GM23338 (cell line): ENCODE measurements around the gene CLOCK.

ENCODE experiments used
- EZH2phosphoT487 ChIP-seq: fragments of 200-600 bp; sonication (generic); IDR thresholded peaks from one replicate; pipeline ENCODE4 v1.8.1; 2018; ENCODE audit warnings: antibody characterized with exemption; ENCODE audit not compliant: unreplicated experiment
- NANOG ChIP-seq: IDR thresholded peaks from 2 replicates; pipeline ENCODE4 v1.6.1; 2016; ENCODE audit warnings: antibody characterized with exemption, borderline replicate concordance
- ZNF114 ChIP-seq: fragments of 250-450 bp; sonication (Bioruptor Pico); IDR thresholded peaks from 2 replicates; pipeline ENCODE4 v1.5.0; 2020; ENCODE audit warnings: mild to moderate bottlenecking, moderate library complexity
- TF ChIP-seq, protein P1 (sequence below), 2 experiments: fragments of 200-600 bp in 1 of 2; sonication (generic) in 1 of 2; conservative IDR thresholded peaks; 2 replicates each; pipeline versions ENCODE4 v1.5.1 to v1.6.1; 2016 to 2017; ENCODE audit warnings: antibody characterized with exemption in 2 of 2, low read depth in 2 of 2, mild to moderate bottlenecking in 2 of 2, moderate library complexity in 1 of 2
- TF ChIP-seq, protein P2 (sequence below): IDR thresholded peaks from one replicate; pipeline ENCODE4 v1.6.1; 2018; ENCODE audit warnings: antibody characterized with exemption; ENCODE audit not compliant: unreplicated experiment
- TF ChIP-seq, protein P3 (sequence below): fragments of 250-450 bp; sonication (Bioruptor Pico); IDR thresholded peaks from 2 replicates; pipeline ENCODE4 v1.5.0; 2020; ENCODE audit warnings: mild to moderate bottlenecking, moderate library complexity

DNA sequence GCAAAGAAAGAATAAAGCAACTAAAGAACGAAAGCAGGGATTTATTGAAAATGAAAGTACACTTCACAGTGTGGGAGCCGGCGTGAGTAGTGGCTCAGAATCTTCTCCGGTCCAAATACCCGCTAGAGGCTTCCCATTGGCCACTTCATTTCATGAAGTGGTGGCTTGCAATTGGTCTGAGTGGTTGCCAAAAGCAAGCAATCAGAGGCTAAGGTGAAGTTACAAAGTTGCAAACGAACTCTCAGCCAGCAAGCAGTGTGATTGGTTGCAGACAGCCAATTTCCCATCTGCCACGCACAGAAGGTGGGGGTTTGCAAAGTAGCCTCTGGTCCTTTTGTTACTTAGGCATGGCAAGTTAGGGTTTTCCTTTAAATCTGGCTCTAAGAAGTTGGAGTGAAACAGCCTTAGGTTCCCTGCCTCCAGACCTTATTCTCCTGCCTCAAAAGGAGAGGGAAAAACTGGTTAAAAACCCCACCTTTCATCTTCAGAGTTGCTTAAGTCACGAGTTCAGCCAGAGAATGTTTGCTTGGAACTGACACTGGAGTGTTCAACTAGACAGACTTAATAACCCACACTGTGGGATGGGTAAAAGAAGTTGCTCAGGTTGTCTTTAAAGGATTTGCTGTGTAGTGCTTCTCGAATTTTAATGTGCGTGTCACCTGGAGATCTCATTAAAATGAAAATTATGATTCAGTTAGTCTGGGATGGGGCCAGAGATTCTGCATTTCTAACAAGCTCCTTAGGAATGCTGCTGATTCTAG lies 6.9 kb upstream of the CLOCK start:
- TF ChIP-seq, protein P1, sequence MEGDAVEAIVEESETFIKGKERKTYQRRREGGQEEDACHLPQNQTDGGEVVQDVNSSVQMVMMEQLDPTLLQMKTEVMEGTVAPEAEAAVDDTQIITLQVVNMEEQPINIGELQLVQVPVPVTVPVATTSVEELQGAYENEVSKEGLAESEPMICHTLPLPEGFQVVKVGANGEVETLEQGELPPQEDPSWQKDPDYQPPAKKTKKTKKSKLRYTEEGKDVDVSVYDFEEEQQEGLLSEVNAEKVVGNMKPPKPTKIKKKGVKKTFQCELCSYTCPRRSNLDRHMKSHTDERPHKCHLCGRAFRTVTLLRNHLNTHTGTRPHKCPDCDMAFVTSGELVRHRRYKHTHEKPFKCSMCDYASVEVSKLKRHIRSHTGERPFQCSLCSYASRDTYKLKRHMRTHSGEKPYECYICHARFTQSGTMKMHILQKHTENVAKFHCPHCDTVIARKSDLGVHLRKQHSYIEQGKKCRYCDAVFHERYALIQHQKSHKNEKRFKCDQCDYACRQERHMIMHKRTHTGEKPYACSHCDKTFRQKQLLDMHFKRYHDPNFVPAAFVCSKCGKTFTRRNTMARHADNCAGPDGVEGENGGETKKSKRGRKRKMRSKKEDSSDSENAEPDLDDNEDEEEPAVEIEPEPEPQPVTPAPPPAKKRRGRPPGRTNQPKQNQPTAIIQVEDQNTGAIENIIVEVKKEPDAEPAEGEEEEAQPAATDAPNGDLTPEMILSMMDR (conservative IDR thresholded peaks at IDR 0.05; ENCODE audit: low read depth in 2 of 2) = no peak
- TF ChIP-seq, protein P2, sequence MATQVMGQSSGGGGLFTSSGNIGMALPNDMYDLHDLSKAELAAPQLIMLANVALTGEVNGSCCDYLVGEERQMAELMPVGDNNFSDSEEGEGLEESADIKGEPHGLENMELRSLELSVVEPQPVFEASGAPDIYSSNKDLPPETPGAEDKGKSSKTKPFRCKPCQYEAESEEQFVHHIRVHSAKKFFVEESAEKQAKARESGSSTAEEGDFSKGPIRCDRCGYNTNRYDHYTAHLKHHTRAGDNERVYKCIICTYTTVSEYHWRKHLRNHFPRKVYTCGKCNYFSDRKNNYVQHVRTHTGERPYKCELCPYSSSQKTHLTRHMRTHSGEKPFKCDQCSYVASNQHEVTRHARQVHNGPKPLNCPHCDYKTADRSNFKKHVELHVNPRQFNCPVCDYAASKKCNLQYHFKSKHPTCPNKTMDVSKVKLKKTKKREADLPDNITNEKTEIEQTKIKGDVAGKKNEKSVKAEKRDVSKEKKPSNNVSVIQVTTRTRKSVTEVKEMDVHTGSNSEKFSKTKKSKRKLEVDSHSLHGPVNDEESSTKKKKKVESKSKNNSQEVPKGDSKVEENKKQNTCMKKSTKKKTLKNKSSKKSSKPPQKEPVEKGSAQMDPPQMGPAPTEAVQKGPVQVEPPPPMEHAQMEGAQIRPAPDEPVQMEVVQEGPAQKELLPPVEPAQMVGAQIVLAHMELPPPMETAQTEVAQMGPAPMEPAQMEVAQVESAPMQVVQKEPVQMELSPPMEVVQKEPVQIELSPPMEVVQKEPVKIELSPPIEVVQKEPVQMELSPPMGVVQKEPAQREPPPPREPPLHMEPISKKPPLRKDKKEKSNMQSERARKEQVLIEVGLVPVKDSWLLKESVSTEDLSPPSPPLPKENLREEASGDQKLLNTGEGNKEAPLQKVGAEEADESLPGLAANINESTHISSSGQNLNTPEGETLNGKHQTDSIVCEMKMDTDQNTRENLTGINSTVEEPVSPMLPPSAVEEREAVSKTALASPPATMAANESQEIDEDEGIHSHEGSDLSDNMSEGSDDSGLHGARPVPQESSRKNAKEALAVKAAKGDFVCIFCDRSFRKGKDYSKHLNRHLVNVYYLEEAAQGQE = no peak
- TF ChIP-seq, protein P3, sequence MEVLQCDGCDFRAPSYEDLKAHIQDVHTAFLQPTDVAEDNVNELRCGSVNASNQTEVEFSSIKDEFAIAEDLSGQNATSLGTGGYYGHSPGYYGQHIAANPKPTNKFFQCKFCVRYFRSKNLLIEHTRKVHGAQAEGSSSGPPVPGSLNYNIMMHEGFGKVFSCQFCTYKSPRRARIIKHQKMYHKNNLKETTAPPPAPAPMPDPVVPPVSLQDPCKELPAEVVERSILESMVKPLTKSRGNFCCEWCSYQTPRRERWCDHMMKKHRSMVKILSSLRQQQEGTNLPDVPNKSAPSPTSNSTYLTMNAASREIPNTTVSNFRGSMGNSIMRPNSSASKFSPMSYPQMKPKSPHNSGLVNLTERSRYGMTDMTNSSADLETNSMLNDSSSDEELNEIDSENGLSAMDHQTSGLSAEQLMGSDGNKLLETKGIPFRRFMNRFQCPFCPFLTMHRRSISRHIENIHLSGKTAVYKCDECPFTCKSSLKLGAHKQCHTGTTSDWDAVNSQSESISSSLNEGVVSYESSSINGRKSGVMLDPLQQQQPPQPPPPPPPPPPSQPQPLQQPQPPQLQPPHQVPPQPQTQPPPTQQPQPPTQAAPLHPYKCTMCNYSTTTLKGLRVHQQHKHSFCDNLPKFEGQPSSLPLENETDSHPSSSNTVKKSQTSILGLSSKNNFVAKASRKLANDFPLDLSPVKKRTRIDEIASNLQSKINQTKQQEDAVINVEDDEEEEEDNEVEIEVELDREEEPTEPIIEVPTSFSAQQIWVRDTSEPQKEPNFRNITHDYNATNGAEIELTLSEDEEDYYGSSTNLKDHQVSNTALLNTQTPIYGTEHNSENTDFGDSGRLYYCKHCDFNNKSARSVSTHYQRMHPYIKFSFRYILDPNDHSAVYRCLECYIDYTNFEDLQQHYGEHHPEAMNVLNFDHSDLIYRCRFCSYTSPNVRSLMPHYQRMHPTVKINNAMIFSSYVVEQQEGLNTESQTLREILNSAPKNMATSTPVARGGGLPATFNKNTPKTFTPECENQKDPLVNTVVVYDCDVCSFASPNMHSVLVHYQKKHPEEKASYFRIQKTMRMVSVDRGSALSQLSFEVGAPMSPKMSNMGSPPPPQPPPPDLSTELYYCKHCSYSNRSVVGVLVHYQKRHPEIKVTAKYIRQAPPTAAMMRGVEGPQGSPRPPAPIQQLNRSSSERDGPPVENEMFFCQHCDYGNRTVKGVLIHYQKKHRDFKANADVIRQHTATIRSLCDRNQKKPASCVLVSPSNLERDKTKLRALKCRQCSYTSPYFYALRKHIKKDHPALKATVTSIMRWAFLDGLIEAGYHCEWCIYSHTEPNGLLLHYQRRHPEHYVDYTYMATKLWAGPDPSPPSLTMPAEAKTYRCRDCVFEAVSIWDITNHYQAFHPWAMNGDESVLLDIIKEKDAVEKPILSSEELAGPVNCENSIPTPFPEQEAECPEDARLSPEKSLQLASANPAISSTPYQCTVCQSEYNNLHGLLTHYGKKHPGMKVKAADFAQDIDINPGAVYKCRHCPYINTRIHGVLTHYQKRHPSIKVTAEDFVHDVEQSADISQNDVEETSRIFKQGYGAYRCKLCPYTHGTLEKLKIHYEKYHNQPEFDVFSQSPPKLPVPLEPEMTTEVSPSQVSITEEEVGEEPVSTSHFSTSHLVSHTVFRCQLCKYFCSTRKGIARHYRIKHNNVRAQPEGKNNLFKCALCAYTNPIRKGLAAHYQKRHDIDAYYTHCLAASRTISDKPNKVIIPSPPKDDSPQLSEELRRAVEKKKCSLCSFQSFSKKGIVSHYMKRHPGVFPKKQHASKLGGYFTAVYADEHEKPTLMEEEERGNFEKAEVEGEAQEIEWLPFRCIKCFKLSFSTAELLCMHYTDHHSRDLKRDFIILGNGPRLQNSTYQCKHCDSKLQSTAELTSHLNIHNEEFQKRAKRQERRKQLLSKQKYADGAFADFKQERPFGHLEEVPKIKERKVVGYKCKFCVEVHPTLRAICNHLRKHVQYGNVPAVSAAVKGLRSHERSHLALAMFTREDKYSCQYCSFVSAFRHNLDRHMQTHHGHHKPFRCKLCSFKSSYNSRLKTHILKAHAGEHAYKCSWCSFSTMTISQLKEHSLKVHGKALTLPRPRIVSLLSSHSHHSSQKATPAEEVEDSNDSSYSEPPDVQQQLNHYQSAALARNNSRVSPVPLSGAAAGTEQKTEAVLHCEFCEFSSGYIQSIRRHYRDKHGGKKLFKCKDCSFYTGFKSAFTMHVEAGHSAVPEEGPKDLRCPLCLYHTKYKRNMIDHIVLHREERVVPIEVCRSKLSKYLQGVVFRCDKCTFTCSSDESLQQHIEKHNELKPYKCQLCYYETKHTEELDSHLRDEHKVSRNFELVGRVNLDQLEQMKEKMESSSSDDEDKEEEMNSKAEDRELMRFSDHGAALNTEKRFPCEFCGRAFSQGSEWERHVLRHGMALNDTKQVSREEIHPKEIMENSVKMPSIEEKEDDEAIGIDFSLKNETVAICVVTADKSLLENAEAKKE (CRISPR knock-in tag) = no peak
- no peak for TF ChIP-seq EZH2phosphoT487
- no peak for TF ChIP-seq NANOG
- TF ChIP-seq ZNF114 = no peak
